ENCODE measurements around the gene KLK1. TPM values are rescaled to one million over a fixed set of nuclear protein-coding genes. Genes with fewer than 3 reads are reported as not detected.
"Not testable (repeated sequence)": the region's sequence is repeated elsewhere in the genome, so short reads cannot be mapped to it uniquely, and the experiment has no call there.

Gene KLK1
- total RNA-seq, 1 experiment from 2014 or later, result 0.31 TPM

GRCh38 chr19:50776131-50776530, 47.5 kb downstream of the KLK1 start:
- no peak for ATAC-seq
- H3K27me3 ChIP-seq (ENCODE audit: control insufficient read depth, insufficient read depth, low read length), result peaks cover 5% of the 10 kb centered on the region
- H3K27ac ChIP-seq (ENCODE audit: low read length), result no peak overlapping the region
- no peaks in the 10 kb centered on the region for H3K9me3 ChIP-seq (ENCODE audit: control insufficient read depth, insufficient read depth, low read depth, low read length)
- no peak for DNase-seq (ENCODE audit: low read depth, low spot score)
- ChIA-PET POLR2A (no interaction called here), CTCF (no interaction called here)
- H3K36me3 ChIP-seq (ENCODE audit: control insufficient read depth, insufficient read depth, low read length), result no peaks in the 10 kb centered on the region
- intact Hi-C loops (cut with micrococcal nuclease; ENCODE audit: unreplicated experiment) (no loop called here), in situ Hi-C loops (cut with HindIII; ENCODE audit: low pct_unique_long_range_greater_than_20kb, low sequenced_read_pairs) (no loop called here)
- no peaks in the 10 kb centered on the region for H3K4me1 ChIP-seq (ENCODE audit: control insufficient read depth, insufficient read depth, low read length)
- no TSS peak for BruUV-seq (replicated peaks)
- TF ChIP-seq POLR2AphosphoS5 (IDR thresholded peaks at IDR 0.05; ENCODE audit: low read depth, low read length) (no peak), SIN3A (IDR thresholded peaks at IDR 0.05; ENCODE audit: borderline replicate concordance, insufficient read depth, low read depth, low read length) (no peak), CTCF (IDR thresholded peaks at IDR 0.05) (no peak)
- H3K4me3 ChIP-seq (ENCODE audit: low read depth in 2 of 2, low read length in 2 of 2), result no peak overlapping the region

- intact Hi-C loops (cut with micrococcal nuclease; ENCODE audit: unreplicated experiment); ATAC-seq; POLR2A ChIA-PET; DNase-seq (ENCODE audit: low read depth, low spot score); H3K9me3 ChIP-seq (ENCODE audit: control insufficient read depth, insufficient read depth, low read depth, low read length); H3K4me1 ChIP-seq (ENCODE audit: control insufficient read depth, insufficient read depth, low read length); H3K27ac ChIP-seq (ENCODE audit: low read length); in situ Hi-C loops (cut with HindIII; ENCODE audit: low pct_unique_long_range_greater_than_20kb, low sequenced_read_pairs); BruUV-seq (replicated peaks); H3K27me3 ChIP-seq (ENCODE audit: control insufficient read depth, insufficient read depth, low read length); H3K4me3 ChIP-seq (ENCODE audit: low read depth in 2 of 2, low read length in 2 of 2); H3K36me3 ChIP-seq (ENCODE audit: control insufficient read depth, insufficient read depth, low read length); CTCF ChIA-PET: not testable (repeated sequence)
Observed at GRCh38 chr19:50773454-50773853, 50.1 kb downstream of the KLK1 start.

- CTCF ChIA-PET; ATAC-seq; H3K4me1 ChIP-seq (ENCODE audit: control insufficient read depth, insufficient read depth, low read length); H3K27me3 ChIP-seq (ENCODE audit: control insufficient read depth, insufficient read depth, low read length); intact Hi-C loops (cut with micrococcal nuclease; ENCODE audit: unreplicated experiment); H3K9me3 ChIP-seq (ENCODE audit: control insufficient read depth, insufficient read depth, low read depth, low read length); POLR2A ChIA-PET; H3K27ac ChIP-seq (ENCODE audit: low read length); H3K36me3 ChIP-seq (ENCODE audit: control insufficient read depth, insufficient read depth, low read length); in situ Hi-C loops (cut with HindIII; ENCODE audit: low pct_unique_long_range_greater_than_20kb, low sequenced_read_pairs); BruUV-seq (replicated peaks); H3K4me3 ChIP-seq (ENCODE audit: low read depth in 2 of 2, low read length in 2 of 2); DNase-seq (ENCODE audit: low read depth, low spot score): not testable (repeated sequence)
Observed at GRCh38 chr19:50772912-50773311, 50.7 kb downstream of the KLK1 start.

- no peak overlapping the region for H3K27ac ChIP-seq (ENCODE audit: low read length)
- in situ Hi-C loops (cut with HindIII; ENCODE audit: low pct_unique_long_range_greater_than_20kb, low sequenced_read_pairs), result no loop called here
- ATAC-seq (no peak), DNase-seq (ENCODE audit: low read depth, low spot score) (no peak)
- H3K9me3 ChIP-seq (ENCODE audit: control insufficient read depth, insufficient read depth, low read depth, low read length), result no peaks in the 10 kb centered on the region
- no TSS peak for BruUV-seq (replicated peaks)
- CTCF ChIA-PET, result no interaction called here
- H3K27me3 ChIP-seq (ENCODE audit: control insufficient read depth, insufficient read depth, low read length), result peaks cover under 1% of the 10 kb centered on the region; the same call in 1 of the 2 replicates
- H3K36me3 ChIP-seq (ENCODE audit: control insufficient read depth, insufficient read depth, low read length), result no peaks in the 10 kb centered on the region
- POLR2A ChIA-PET, result no interaction called here
- no peaks in the 10 kb centered on the region for H3K4me1 ChIP-seq (ENCODE audit: control insufficient read depth, insufficient read depth, low read length)
- intact Hi-C loops (cut with micrococcal nuclease; ENCODE audit: unreplicated experiment), result no loop called here
- no peak overlapping the region for H3K4me3 ChIP-seq (ENCODE audit: low read depth in 2 of 2, low read length in 2 of 2)
- no peak for TF ChIP-seq CTCF (IDR thresholded peaks at IDR 0.05)
- TF ChIP-seq SIN3A (IDR thresholded peaks at IDR 0.05; ENCODE audit: borderline replicate concordance, insufficient read depth, low read depth, low read length), result no peak
- TF ChIP-seq TCF7L2 (IDR thresholded peaks at IDR 0.05; ENCODE audit: low read depth, low read length), result no peak
- TF ChIP-seq REST (IDR thresholded peaks at IDR 0.05; ENCODE audit: insufficient read depth in 1 of 2, low read depth in 2 of 2, low read length in 1 of 2), result no peak
- no peak for TF ChIP-seq POLR2AphosphoS5 (IDR thresholded peaks at IDR 0.05; ENCODE audit: low read depth, low read length)
Observed at GRCh38 chr19:50772476-50772875, 51.1 kb downstream of the KLK1 start.

Data from Panc1 (cell line).